Mucosa of descending colon (tissue), 3 donors: ENCODE measurements around the gene MARK2. TPM values are rescaled to one million over a fixed set of nuclear protein-coding genes. Genes with fewer than 3 reads are reported as not detected.

Source experiments
- ATAC-seq: fragments of 200-7000 bp; cut with Tn5 transposase; one replicate; pipeline ENCODE4 v1.9.1; 2020; ENCODE audit warnings: mild to moderate bottlenecking, moderate library complexity
- DNase-seq, 3 donors: peaks; one replicate each; pipeline ENCODE4 v3.0.0-alpha.2; 2020
- H3K36me3 ChIP-seq: fragments of 200-600 bp; one replicate; pipeline ENCODE4 v1.8.0; 2021; ENCODE audit warnings: low read depth, mild to moderate bottlenecking
- H3K4me1 ChIP-seq: fragments of 200-600 bp; one replicate; pipeline ENCODE4 v1.8.0; 2021; ENCODE audit warnings: low read depth, mild to moderate bottlenecking
- H3K4me3 ChIP-seq: fragments of 200-600 bp; one replicate; pipeline ENCODE4 v1.8.0; 2021; ENCODE audit warnings: mild to moderate bottlenecking
- H3K9me3 ChIP-seq: fragments of 200-600 bp; one replicate; pipeline ENCODE4 v1.8.0; 2021; ENCODE audit warnings: mild to moderate bottlenecking
- intact Hi-C, 2 donors: fragments of 100-400 bp; cut with DNase I in 1 of 2; cut with micrococcal nuclease in 1 of 2; formaldehyde crosslinking; loops; one replicate each; pipeline versions ENCODE4 v1.11.0 to v1.11.1; 2022; cut with DNase I, micrococcal nuclease
- long read RNA-seq, 2 donors: library from polyadenylated mRNA; unstranded; transcript quantifications; one replicate each; pipeline ENCODE4 v2.0.0, GENCODE V29; 2019 to 2021
- total RNA-seq, 3 donors: library from RNA; stranded (reverse); fragmentation: NEBNext Ultra II Directional in 2 of 3; extraction: Animal tissue kit (Norgen Biotek cat#: 25700) in 2 of 3; gene quantifications; one replicate each; pipeline versions ENCODE4 v1.2.1 to v1.2.4, GENCODE V29; 2021 to 2023
- TF ChIP-seq, protein P1 (sequence below): fragments of 200-600 bp; IDR thresholded peaks from one replicate; pipeline ENCODE4 v1.8.0; 2022; ENCODE audit warnings: antibody characterized with exemption, mild to moderate bottlenecking
- donor health status: DM: no; HTN: no; CAD: no; lungs with moderate emphysema.
- donor health status: DM: no; HTN: no; CAD: no.
- donor health status: DM: no; HTN: yes; CAD: no.

Gene MARK2
- 100 to 1,000 TPM in 1 of 3 donors, 10 to 100 TPM in 2; 71.9 to 111 (median 94.5) TPM for total RNA-seq
- long read RNA-seq, donor 1, transcript MARK2-208 (17 exons, 2,924 nt), result major isoform, 11 of 51 reads
- long read RNA-seq, donor 1, transcript MARK2-207 (18 exons, 2,885 nt), result minor isoform, 9 of 51 reads
- long read RNA-seq, donor 1, partial matches to known transcripts, result 13 of 51 reads
- long read RNA-seq, donor 1, other reads (novel, unspliced or antisense), result 14 of 51 reads
- long read RNA-seq, donor 2, partial matches to known transcripts, result 2 of 11 reads
- long read RNA-seq, donor 2, other reads (novel, unspliced or antisense), result 7 of 11 reads

DNA sequence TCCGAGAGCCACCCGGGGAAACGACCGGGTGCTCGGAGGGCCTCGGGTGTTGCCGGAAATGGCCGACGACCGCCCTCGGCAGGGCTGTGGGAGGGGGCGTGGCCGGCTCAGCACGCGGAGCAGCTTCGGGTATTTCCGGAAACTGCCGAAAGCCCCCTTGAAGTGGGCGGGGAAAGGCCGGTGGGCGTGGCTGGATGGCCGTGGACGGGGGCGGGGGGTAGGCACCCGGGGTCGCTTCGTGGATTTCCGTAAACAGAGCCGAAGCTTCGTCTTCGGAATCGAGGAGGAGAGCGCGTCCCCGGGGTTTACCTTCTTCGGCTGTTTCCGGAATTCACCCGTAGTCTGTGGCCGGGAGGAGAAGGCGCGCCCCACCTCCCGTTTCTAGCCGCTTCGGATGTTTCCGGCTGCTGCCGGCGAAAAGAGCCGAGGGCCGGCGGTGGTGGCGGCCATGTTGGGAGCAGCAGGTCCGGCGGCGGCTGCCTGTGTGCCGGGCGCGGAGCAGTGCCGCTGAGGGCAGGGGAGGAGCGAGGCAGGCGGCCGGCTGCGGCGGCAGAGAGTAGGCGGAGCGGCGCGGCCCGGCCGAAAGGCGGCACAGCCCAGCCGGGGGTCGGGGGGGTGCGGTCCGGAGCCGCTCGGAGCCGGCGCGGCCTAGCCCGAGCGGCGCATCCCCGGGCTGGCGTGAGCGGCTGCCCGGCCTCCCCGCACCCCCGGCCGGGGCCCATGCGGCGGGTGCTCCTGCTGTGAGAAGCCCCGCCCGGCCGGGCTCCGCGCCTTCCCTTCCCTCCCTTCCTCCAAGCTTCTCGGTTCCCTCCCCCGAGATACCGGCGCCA lies at the start of gene MARK2:
Gene MARK2, plus strand, starts transcription at position 433 of the 830 bp plus-strand sequence. Its CDS starts 397 bp downstream, at position 830.
- ATAC-seq (peak; percentile 88), DNase-seq (peak; percentile 98 to 100 (median 100))
- H3K4me1 ChIP-seq, result peaks cover 42% of the 10 kb centered on the region
- no peaks in the 10 kb centered on the region for H3K36me3 ChIP-seq
- H3K4me3 ChIP-seq, result peak within 1 kb of the TSS; percentile 81
- intact Hi-C loops, result loop anchor here in 1 of 2 donors (5.0 to 10.0 kb wide), 2 partner anchors 108 to 316 kb away; no protein-coding TSS in a partner anchor
- TF ChIP-seq, protein P1, sequence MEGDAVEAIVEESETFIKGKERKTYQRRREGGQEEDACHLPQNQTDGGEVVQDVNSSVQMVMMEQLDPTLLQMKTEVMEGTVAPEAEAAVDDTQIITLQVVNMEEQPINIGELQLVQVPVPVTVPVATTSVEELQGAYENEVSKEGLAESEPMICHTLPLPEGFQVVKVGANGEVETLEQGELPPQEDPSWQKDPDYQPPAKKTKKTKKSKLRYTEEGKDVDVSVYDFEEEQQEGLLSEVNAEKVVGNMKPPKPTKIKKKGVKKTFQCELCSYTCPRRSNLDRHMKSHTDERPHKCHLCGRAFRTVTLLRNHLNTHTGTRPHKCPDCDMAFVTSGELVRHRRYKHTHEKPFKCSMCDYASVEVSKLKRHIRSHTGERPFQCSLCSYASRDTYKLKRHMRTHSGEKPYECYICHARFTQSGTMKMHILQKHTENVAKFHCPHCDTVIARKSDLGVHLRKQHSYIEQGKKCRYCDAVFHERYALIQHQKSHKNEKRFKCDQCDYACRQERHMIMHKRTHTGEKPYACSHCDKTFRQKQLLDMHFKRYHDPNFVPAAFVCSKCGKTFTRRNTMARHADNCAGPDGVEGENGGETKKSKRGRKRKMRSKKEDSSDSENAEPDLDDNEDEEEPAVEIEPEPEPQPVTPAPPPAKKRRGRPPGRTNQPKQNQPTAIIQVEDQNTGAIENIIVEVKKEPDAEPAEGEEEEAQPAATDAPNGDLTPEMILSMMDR, result no peak
- no peaks in the 10 kb centered on the region for H3K9me3 ChIP-seq

DNA sequence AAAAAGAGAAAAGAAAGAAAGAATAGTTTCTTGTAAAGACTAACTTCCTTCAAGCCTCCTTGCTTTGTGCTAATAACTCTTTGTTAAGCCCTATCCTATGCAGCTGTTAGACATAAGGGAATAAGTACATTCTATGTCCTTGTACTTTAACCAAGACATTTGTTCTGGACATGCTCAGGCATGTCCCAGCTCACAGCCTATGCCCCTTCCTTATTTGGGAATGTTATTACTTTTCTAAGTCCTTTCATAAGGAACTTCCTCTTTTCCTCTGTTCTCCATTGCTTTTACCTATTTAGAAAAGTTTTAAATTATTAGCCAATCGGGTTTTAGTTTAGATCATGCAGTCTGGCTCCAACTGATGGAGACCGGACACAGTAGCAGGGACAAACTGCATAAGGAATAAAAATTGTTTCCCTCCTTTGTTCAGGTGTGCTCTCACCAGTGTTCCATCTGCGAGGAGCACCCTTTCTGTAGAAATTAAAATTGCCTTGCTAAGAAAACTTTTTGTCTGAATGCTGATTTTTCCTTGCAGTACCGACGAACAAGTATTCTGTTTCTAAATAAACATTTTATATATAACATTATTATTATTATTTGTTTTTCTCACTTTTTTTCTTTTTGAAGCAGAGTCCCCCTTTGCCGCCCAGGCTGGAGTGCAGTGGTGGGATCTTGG lies 47.3 kb upstream of the MARK2 start:
- Histone ChIP-seq H3K9me3 (peaks cover 16% of the 10 kb centered on the region), H3K4me1 (no peaks in the 10 kb centered on the region), H3K36me3 (no peaks in the 10 kb centered on the region), H3K4me3 (no peak overlapping the region)
- TF ChIP-seq, protein P1, result no peak
- intact Hi-C loops, result no loop called here
- DNase-seq (no peak), ATAC-seq (no peak)

DNA sequence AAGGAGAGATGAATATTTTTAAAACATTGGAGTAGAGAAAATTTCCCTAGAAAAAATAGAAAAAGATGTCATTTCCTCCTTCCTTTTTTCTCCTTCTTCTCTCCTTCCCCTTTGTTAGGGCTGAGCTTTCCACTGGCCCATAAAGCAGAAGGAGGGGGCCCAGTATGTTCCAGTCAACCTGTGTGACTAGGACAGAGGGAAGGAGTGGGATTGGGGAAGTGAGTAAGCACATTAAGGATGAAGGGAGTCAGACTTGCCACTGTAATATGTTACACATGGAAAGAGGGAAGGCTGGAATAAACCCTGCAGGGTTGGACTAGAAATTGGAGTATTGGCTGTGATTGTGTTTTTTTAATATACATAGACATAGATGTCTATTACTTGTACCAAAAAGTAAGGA lies 45.7 kb upstream of the MARK2 start:
- Histone ChIP-seq H3K36me3 (no peaks in the 10 kb centered on the region), H3K4me1 (no peaks in the 10 kb centered on the region), H3K9me3 (peaks cover 16% of the 10 kb centered on the region), H3K4me3 (no peak overlapping the region)
- intact Hi-C loops, result no loop called here
- no peak for DNase-seq
- no peak for ATAC-seq
- TF ChIP-seq, protein P1, result no peak

DNA sequence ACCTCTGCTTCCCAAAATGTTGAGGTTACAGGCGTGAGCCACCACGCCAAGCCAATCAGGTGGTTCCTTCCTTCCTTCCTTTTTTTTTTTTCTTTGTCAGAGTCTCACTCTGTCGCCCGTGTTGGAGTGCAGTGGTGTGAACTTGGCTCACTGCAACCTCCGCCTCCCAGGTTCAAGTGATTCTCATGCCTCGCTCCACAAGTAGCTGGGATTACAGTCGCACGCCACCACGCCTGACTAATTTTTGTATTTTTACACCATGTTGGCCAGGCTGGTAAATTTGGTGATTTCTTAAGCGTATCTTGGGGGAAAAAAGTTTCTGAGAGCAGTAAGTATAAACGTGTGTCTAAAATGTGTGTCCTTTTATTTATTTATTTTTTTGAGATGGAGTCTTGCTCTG lies 43.8 kb upstream of the MARK2 start:
- DNase-seq, result no peak

DNA sequence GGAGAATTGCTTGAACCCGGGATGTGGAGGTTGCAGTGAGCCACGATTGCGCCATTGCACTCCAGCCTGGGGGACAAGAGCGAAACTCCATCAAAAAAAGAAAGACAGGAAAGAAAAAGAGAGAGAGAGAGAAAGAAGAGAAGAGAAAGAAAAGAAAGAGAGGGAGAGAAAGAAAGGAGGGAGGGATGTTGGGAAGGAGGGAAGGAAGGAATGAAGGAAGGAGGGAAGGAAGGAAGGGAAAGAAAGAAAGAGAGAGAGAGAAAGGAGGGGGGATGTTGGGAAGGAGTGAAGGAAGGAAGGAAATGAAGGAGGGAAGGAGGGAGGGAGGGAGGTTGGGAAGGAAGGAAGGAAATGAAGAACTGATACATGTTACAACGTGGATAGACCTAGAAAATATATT lies 38.0 kb upstream of the MARK2 start:
- no peak for ATAC-seq
- Histone ChIP-seq H3K36me3 (no peaks in the 10 kb centered on the region), H3K9me3 (no peaks in the 10 kb centered on the region), H3K4me3 (no peak overlapping the region), H3K4me1 (peaks cover 15% of the 10 kb centered on the region)
- TF ChIP-seq, protein P1, result no peak
- no peak for DNase-seq
- intact Hi-C loops, result no loop called here

More for the DNA sequence above, 43.8 kb upstream of the MARK2 start:
- H3K9me3 ChIP-seq, result peaks cover 16% of the 10 kb centered on the region
- ATAC-seq, result no peak
- H3K4me3 ChIP-seq, result no peak overlapping the region
- no peaks in the 10 kb centered on the region for H3K36me3 ChIP-seq
- intact Hi-C loops, result no loop called here
- no peaks in the 10 kb centered on the region for H3K4me1 ChIP-seq
- TF ChIP-seq, protein P1, result no peak
